Skeletal muscle satellite cell (primary cell): ENCODE measurements around the gene SHISA8.
A peak's percentile ranks its signal among the peaks of the same experiment; 100 is the strongest.

Source experiments
- H3K27me3 ChIP-seq: 2 replicates; pipeline ENCODE4 v1.7.0; 2013; ENCODE audit warnings: low read length; ENCODE audit not compliant: control insufficient read depth, insufficient read depth
- H3K36me3 ChIP-seq: 2 replicates; pipeline ENCODE4 v1.7.0; 2013; ENCODE audit warnings: mild to moderate bottlenecking, control low read depth, low read length; ENCODE audit not compliant: insufficient read depth
- H3K4me1 ChIP-seq: 2 replicates; pipeline ENCODE4 v1.7.0; 2013; ENCODE audit warnings: low read length; ENCODE audit not compliant: control insufficient read depth, insufficient read depth
- H3K4me2 ChIP-seq: 2 replicates; pipeline ENCODE4 v1.7.0; 2013; ENCODE audit warnings: mild to moderate bottlenecking, low read length
- H3K4me3 ChIP-seq: 2 replicates; pipeline ENCODE4 v1.7.0; 2013; ENCODE audit warnings: low read length
- H3K9ac ChIP-seq: 2 replicates; pipeline ENCODE4 v1.7.0; 2013; ENCODE audit warnings: mild to moderate bottlenecking, low read depth, low read length, moderate library complexity
- H3K9me3 ChIP-seq: replicated peaks from 2 replicates; pipeline ENCODE4 v1.7.0; 2013; ENCODE audit warnings: mild to moderate bottlenecking, control low read depth, low read length

Gene SHISA8

GRCh38 chr22:41946629-41947423, 32.0 kb upstream of the SHISA8 start, which contains the start of gene CENPM:
Gene CENPM, minus strand, starts transcription at chr22:41947152. Its CDS starts 76 bp downstream, at chr22:41947076.
- peak within 1 kb of the TSS; percentile 92 for H3K4me3 ChIP-seq
- peak within 1 kb of the TSS; percentile 96 for H3K4me2 ChIP-seq
- peak within 1 kb of the TSS; percentile 80 for H3K9ac ChIP-seq

GRCh38 chr22:41943661-41944209, 28.9 kb upstream of the SHISA8 start:
- peaks cover 41% of the 10 kb centered on the region for H3K4me1 ChIP-seq
- H3K36me3 ChIP-seq = no peaks in the 10 kb centered on the region
- no peaks in the 10 kb centered on the region for H3K27me3 ChIP-seq
- H3K4me2 ChIP-seq = no peak overlapping the region
- H3K9me3 ChIP-seq = no peaks in the 10 kb centered on the region
- H3K9ac ChIP-seq = no peak overlapping the region
- H3K4me3 ChIP-seq = no peak overlapping the region

More at GRCh38 chr22:41946629-41947423, 32.0 kb upstream of the SHISA8 start, which contains the start of gene CENPM:
- H3K9me3 ChIP-seq = no peaks in the 10 kb centered on the region
- H3K4me1 ChIP-seq = peaks cover 20% of the 10 kb centered on the region
- H3K36me3 ChIP-seq = no peaks in the 10 kb centered on the region
- H3K27me3 ChIP-seq = peaks cover 4% of the 10 kb centered on the region

- Histone ChIP-seq H3K36me3 (peaks cover 3% of the 10 kb centered on the region), H3K9me3 (no peaks in the 10 kb centered on the region), H3K9ac (no peak overlapping the region), H3K4me2 (peak overlapping the region; percentile 35), H3K4me3 (no peak overlapping the region), H3K27me3 (no peaks in the 10 kb centered on the region), H3K4me1 (peaks cover 33% of the 10 kb centered on the region)
These were observed 26.2 kb upstream of the SHISA8 start for GRCh38 chr22:41940832-41941765.

- H3K4me1 ChIP-seq = peaks cover 26% of the 10 kb centered on the region
- H3K4me3 ChIP-seq = no peak overlapping the region
- H3K27me3 ChIP-seq = no peaks in the 10 kb centered on the region
- H3K36me3 ChIP-seq = peaks cover 3% of the 10 kb centered on the region
- no peak overlapping the region for H3K9ac ChIP-seq
- H3K4me2 ChIP-seq = no peak overlapping the region
- no peaks in the 10 kb centered on the region for H3K9me3 ChIP-seq
These were observed 25.3 kb upstream of the SHISA8 start for GRCh38 chr22:41939981-41940831.

- Histone ChIP-seq H3K9me3 (no peaks in the 10 kb centered on the region), H3K4me2 (no peak overlapping the region), H3K4me1 (peaks cover 22% of the 10 kb centered on the region), H3K27me3 (no peaks in the 10 kb centered on the region), H3K36me3 (peaks cover 3% of the 10 kb centered on the region), H3K9ac (no peak overlapping the region), H3K4me3 (no peak overlapping the region)
These were observed 22.0 kb upstream of the SHISA8 start for GRCh38 chr22:41936894-41937169.

- H3K36me3 ChIP-seq = peaks cover 3% of the 10 kb centered on the region
- H3K27me3 ChIP-seq = no peaks in the 10 kb centered on the region
- H3K4me2 ChIP-seq = no peak overlapping the region
- H3K9me3 ChIP-seq = no peaks in the 10 kb centered on the region
- no peak overlapping the region for H3K9ac ChIP-seq
- H3K4me3 ChIP-seq = no peak overlapping the region
- peaks cover 10% of the 10 kb centered on the region for H3K4me1 ChIP-seq
These were observed 20.6 kb upstream of the SHISA8 start for GRCh38 chr22:41935509-41935908.

GRCh38 chr22:41935015-41935351, 20.1 kb upstream of the SHISA8 start:
- Histone ChIP-seq H3K4me3 (no peak overlapping the region), H3K27me3 (no peaks in the 10 kb centered on the region), H3K9me3 (no peaks in the 10 kb centered on the region), H3K4me1 (peaks cover 9% of the 10 kb centered on the region), H3K36me3 (peaks cover 3% of the 10 kb centered on the region), H3K9ac (no peak overlapping the region), H3K4me2 (no peak overlapping the region)

- peaks cover 3% of the 10 kb centered on the region for H3K36me3 ChIP-seq
- no peaks in the 10 kb centered on the region for H3K9me3 ChIP-seq
- no peak overlapping the region for H3K9ac ChIP-seq
- H3K27me3 ChIP-seq = no peaks in the 10 kb centered on the region
- no peak overlapping the region for H3K4me2 ChIP-seq
- H3K4me3 ChIP-seq = no peak overlapping the region
- H3K4me1 ChIP-seq = peaks cover 8% of the 10 kb centered on the region
These were observed 19.6 kb upstream of the SHISA8 start for GRCh38 chr22:41934284-41935014.

- Histone ChIP-seq H3K4me3 (no peak overlapping the region), H3K36me3 (peaks cover 3% of the 10 kb centered on the region)
These were observed 18.7 kb upstream of the SHISA8 start for GRCh38 chr22:41933411-41934177.

GRCh38 chr22:41932353-41932752, 17.5 kb upstream of the SHISA8 start:
- no peaks in the 10 kb centered on the region for H3K9me3 ChIP-seq
- H3K27me3 ChIP-seq = no peaks in the 10 kb centered on the region
- H3K4me3 ChIP-seq = no peak overlapping the region
- no peak overlapping the region for H3K4me2 ChIP-seq
- H3K36me3 ChIP-seq = no peaks in the 10 kb centered on the region
- no peaks in the 10 kb centered on the region for H3K4me1 ChIP-seq
- H3K9ac ChIP-seq = no peak overlapping the region

More at GRCh38 chr22:41933411-41934177, 18.7 kb upstream of the SHISA8 start:
- Histone ChIP-seq H3K4me2 (no peak overlapping the region), H3K4me1 (no peaks in the 10 kb centered on the region), H3K9ac (no peak overlapping the region), H3K9me3 (no peaks in the 10 kb centered on the region), H3K27me3 (no peaks in the 10 kb centered on the region)
